Activated CD4-positive, alpha-beta T cell treated with anti-CD3 and anti-CD28 coated beads, Interleukin-2, amount 10 ng/mL, durations not matched to agents 7 days and 5 days (primary cell): Measurements from ENCODE around the gene AK1. TPM values are rescaled to one million over a fixed set of nuclear protein-coding genes. Genes with fewer than 3 reads are reported as not detected.

Source experiments
- CTCF ChIA-PET: fragments of 350-600 bp; sonication (Branson Sonifier 250); formaldehyde crosslinking; loops from one replicate; lab custom pipeline; 2021; ENCODE audit warnings: antibody characterized with exemption; lab: Charles Lee
- POLR2A ChIA-PET: fragments of 350-600 bp; sonication (Branson Sonifier 250); formaldehyde crosslinking; loops from one replicate; lab custom pipeline; 2021; ENCODE audit warnings: antibody characterized with exemption; lab: Charles Lee
- DNase-seq: peaks from one replicate; pipeline ENCODE4 v3.0.0-alpha.2; 2020
- H3K27ac Mint-ChIP-seq: one replicate; pipeline ENCODE4 v1.8.0; 2021; ENCODE audit warnings: mild to moderate bottlenecking, moderate library complexity, mixed read lengths
- H3K27me3 Mint-ChIP-seq: one replicate; pipeline ENCODE4 v1.8.0; 2021; ENCODE audit warnings: mixed read lengths
- H3K36me3 Mint-ChIP-seq: one replicate; pipeline ENCODE4 v1.8.0; 2021; ENCODE audit warnings: low read depth, mixed read lengths
- H3K4me1 Mint-ChIP-seq: one replicate; pipeline ENCODE4 v1.8.0; 2021; ENCODE audit warnings: mixed read lengths
- H3K4me3 Mint-ChIP-seq: one replicate; pipeline ENCODE4 v1.8.0; 2021; ENCODE audit warnings: mild to moderate bottlenecking, moderate library complexity, mixed read lengths
- H3K9me3 Mint-ChIP-seq: one replicate; pipeline ENCODE4 v1.8.0; 2021; ENCODE audit warnings: mixed read lengths
- total RNA-seq, 2 experiments: library from RNA; stranded (reverse); gene quantifications; one replicate each; pipeline ENCODE4 v1.2.3, GENCODE V29; 2021

Gene AK1
- total RNA-seq, 2 experiments from 2014 or later, result 53.7 to 62.3 TPM

- Mint-ChIP-seq H3K27me3 (peaks cover 2% of the 10 kb centered on the region), H3K4me3 (no peak overlapping the region), H3K36me3 (peaks cover 5% of the 10 kb centered on the region), H3K9me3 (no peaks in the 10 kb centered on the region), H3K4me1 (peaks cover 47% of the 10 kb centered on the region), H3K27ac (no peak overlapping the region)
- no peak for DNase-seq
- CTCF ChIA-PET, result interaction anchor here (0.6 to 4.8 kb wide), 3 partner anchors 10 to 315 kb away, joined by 3 to 16 read pairs (median 3); no protein-coding TSS in a partner anchor
- POLR2A ChIA-PET, result no interaction called here
Observed at GRCh38 chr9:127860260-127860659, 17.2 kb downstream of the AK1 start.

DNA sequence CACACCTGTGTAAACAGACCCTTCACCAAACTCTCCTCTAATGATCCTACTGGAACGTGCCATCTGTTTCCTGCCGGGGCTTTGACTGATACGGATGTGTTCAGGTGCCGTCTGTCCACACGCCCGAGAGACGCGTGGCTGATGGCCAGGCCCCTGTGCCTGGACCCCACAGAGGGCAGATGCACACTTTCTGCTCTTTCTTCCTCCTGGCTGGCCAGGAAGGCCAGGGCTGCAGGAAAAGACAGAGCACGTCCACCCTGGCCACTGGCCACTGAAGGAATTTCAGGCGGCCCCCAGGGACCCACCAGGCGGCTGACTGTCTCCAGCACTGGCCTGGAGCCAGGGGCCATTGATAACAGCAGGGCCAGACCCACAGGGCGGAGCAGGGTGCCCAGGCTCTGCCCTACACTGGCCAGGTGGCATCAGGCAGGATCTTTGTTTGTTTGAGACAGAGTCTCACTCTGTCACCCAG lies 19.4 kb downstream of the AK1 start:
- CTCF ChIA-PET, result interaction anchor here (1.3 kb wide), 1 partner anchor 11 kb away, joined by 4 read pairs; no protein-coding TSS in a partner anchor
- H3K4me1 Mint-ChIP-seq, result peaks cover 49% of the 10 kb centered on the region
- no peak overlapping the region for H3K4me3 Mint-ChIP-seq
- POLR2A ChIA-PET, result no interaction called here
- no peaks in the 10 kb centered on the region for H3K9me3 Mint-ChIP-seq
- no peak for DNase-seq
- no peak overlapping the region for H3K27ac Mint-ChIP-seq
- H3K27me3 Mint-ChIP-seq, result peaks cover 2% of the 10 kb centered on the region
- no peaks in the 10 kb centered on the region for H3K36me3 Mint-ChIP-seq

- peaks cover 2% of the 10 kb centered on the region for H3K9me3 Mint-ChIP-seq
- peak overlapping the region; percentile 19 for H3K27ac Mint-ChIP-seq
- no peak overlapping the region for H3K4me3 Mint-ChIP-seq
- DNase-seq, result no peak
- H3K36me3 Mint-ChIP-seq, result peaks cover under 1% of the 10 kb centered on the region
- CTCF ChIA-PET, result interaction anchor here (1.3 kb wide), 1 partner anchor 12 kb away, joined by 4 read pairs; no protein-coding TSS in a partner anchor
- peaks cover 48% of the 10 kb centered on the region for H3K4me1 Mint-ChIP-seq
- peaks cover 2% of the 10 kb centered on the region for H3K27me3 Mint-ChIP-seq
- POLR2A ChIA-PET, result no interaction called here
Observed at GRCh38 chr9:127857278-127857677, 20.2 kb downstream of the AK1 start.

GRCh38 chr9:127856729-127857116 lies 20.8 kb downstream of the AK1 start:
- Mint-ChIP-seq H3K4me1 (peaks cover 48% of the 10 kb centered on the region), H3K27me3 (peaks cover 2% of the 10 kb centered on the region), H3K9me3 (peaks cover 2% of the 10 kb centered on the region), H3K27ac (no peak overlapping the region), H3K36me3 (peaks cover 6% of the 10 kb centered on the region), H3K4me3 (no peak overlapping the region)
- ChIA-PET CTCF (interaction anchor here (1.3 to 3.1 kb wide), 3 partner anchors 13 to 122 kb away, joined by 4 to 17 read pairs (median 11); partner anchors contain the start of gene TOR2A), POLR2A (no interaction called here)
- DNase-seq, result no peak

DNA sequence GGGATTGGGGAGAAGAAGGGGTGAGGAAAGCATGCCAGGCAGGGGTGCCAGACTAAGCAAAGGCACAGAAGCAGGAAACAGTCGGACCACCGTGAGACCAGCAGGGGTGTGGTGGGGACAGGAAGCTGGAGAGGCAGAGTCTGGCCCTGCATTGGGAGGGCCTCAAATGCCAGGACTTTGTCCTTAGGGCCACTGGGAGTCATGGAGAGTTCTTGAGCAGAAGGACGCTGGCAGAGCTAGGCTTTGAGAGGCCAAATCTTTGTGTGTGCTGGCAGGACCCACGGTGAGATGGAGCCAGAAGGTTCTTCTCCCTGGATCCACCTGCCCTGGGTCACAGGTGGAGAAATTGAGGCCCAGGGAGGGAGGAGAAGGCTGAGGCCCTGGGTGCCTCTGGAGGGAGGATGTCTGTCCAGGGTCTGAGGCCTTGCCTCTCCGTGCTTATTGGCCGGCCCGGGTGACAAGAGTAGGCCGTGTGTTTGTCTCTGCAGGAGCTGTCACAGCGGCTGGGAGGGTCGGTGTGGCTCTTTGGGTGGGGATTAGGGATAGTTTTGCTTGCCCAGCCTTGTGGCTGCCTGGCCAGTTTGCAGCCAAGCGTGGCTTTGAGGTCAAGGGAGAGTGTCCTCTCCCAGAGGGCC lies 21.3 kb downstream of the AK1 start:
- ChIA-PET POLR2A (interaction anchor here (0.6 kb wide), 1 partner anchor 9 kb away, joined by 3 read pairs; no protein-coding TSS in a partner anchor), CTCF (interaction anchor here (0.6 to 3.1 kb wide), 3 partner anchors 13 to 222 kb away, joined by 4 to 17 read pairs (median 11); partner anchors contain the start of gene TOR2A)
- H3K36me3 Mint-ChIP-seq, result peaks cover 10% of the 10 kb centered on the region
- H3K4me1 Mint-ChIP-seq, result peaks cover 48% of the 10 kb centered on the region
- no peak overlapping the region for H3K4me3 Mint-ChIP-seq
- peaks cover 2% of the 10 kb centered on the region for H3K27me3 Mint-ChIP-seq
- no peak overlapping the region for H3K27ac Mint-ChIP-seq
- H3K9me3 Mint-ChIP-seq, result peaks cover 2% of the 10 kb centered on the region
- DNase-seq, result no peak

DNA sequence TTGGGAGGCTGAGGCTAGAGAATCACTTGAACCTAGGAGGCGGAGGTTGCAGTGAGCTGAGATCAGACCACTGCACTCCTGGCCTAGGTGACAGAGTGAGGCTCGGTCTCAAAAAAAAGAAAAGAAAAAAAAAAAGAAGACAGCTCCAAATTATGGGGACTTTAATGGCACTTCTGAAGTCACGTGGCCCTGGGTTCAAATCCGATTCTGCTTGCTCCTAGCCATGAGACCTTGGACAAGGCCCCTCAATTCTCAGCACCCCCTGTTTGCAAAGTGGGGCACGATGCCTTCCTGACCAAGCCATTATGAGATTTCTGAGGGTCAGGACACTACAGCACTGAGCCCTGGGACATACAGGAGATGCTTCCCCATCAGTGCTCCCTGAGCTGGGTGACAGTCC lies 22.0 kb downstream of the AK1 start:
- peak overlapping the region; percentile 40 for H3K4me3 Mint-ChIP-seq
- peaks cover 2% of the 10 kb centered on the region for H3K27me3 Mint-ChIP-seq
- H3K9me3 Mint-ChIP-seq, result peaks cover 4% of the 10 kb centered on the region
- ChIA-PET CTCF (interaction anchor here (0.8 to 3.1 kb wide), 5 partner anchors 9 to 121 kb away, joined by 3 to 17 read pairs (median 3); partner anchors contain the start of gene TOR2A), POLR2A (interaction anchor here (0.6 kb wide), 1 partner anchor 10 kb away, joined by 3 read pairs; no protein-coding TSS in a partner anchor)
- DNase-seq, result no peak
- H3K36me3 Mint-ChIP-seq, result peaks cover 12% of the 10 kb centered on the region
- H3K27ac Mint-ChIP-seq, result peak overlapping the region; percentile 50
- peaks cover 42% of the 10 kb centered on the region for H3K4me1 Mint-ChIP-seq

DNA sequence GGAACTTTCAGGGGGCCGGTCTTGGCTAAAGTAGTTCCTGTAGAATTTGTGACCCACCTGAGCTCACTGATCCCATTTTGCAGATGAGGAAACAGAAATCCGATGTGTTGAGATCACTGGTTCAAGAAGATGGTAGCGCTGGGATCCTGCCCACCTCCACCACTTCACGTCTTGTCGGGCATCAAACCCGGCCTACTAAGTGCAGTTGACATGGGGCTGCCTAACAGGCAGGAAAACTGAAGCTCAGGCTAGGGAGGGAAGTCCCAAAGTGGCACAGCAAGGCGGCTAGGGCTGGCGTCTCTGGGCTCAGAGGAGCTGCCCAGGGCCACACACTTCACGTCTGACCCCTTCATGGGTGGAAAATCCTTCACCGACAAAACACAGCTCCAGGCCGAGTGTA lies 22.5 kb downstream of the AK1 start:
- Mint-ChIP-seq H3K36me3 (peaks cover 18% of the 10 kb centered on the region), H3K27ac (peak overlapping the region; percentile 50), H3K4me1 (peaks cover 40% of the 10 kb centered on the region), H3K9me3 (peaks cover 6% of the 10 kb centered on the region), H3K27me3 (peaks cover 2% of the 10 kb centered on the region), H3K4me3 (peak overlapping the region; percentile 86)
- no peak for DNase-seq
- POLR2A ChIA-PET, result no interaction called here
- CTCF ChIA-PET, result interaction anchor here (0.8 to 3.1 kb wide), 5 partner anchors 9 to 120 kb away, joined by 3 to 17 read pairs (median 3); partner anchors contain the start of gene TOR2A

- Mint-ChIP-seq H3K4me3 (peak within 1 kb of the TSS; percentile 86), H3K27me3 (peaks cover 2% of the 10 kb centered on the region), H3K9me3 (peaks cover 13% of the 10 kb centered on the region), H3K4me1 (peaks cover 42% of the 10 kb centered on the region), H3K36me3 (peaks cover 25% of the 10 kb centered on the region), H3K27ac (peak within 1 kb of the TSS; percentile 93)
- CTCF ChIA-PET, result interaction anchor here (0.6 to 3.1 kb wide), 10 partner anchors 8 to 120 kb away, joined by 3 to 17 read pairs (median 3); partner anchors contain the start of gene TOR2A
- DNase-seq, result peak; percentile 22
- POLR2A ChIA-PET, result no interaction called here
Observed at GRCh38 chr9:127854184-127854806, 23.2 kb downstream of the AK1 start, which contains the start of gene ENG. Gene ENG (minus strand): TSS chr9:127854658. CDS start chr9:127854355, 303 bp downstream.

- no peak for DNase-seq
- ChIA-PET POLR2A (interaction anchor here (0.6 kb wide), 1 partner anchor 220 kb away, joined by 3 read pairs; no protein-coding TSS in a partner anchor), CTCF (interaction anchor here (0.6 to 3.1 kb wide), 11 partner anchors 11 to 119 kb away, joined by 3 to 17 read pairs (median 4); partner anchors contain the start of genes SH2D3C and TOR2A)
- H3K36me3 Mint-ChIP-seq, result peaks cover 32% of the 10 kb centered on the region
- peaks cover 39% of the 10 kb centered on the region for H3K4me1 Mint-ChIP-seq
- H3K4me3 Mint-ChIP-seq, result peak overlapping the region; percentile 86
- peaks cover 21% of the 10 kb centered on the region for H3K9me3 Mint-ChIP-seq
- peak overlapping the region; percentile 93 for H3K27ac Mint-ChIP-seq
- no peaks in the 10 kb centered on the region for H3K27me3 Mint-ChIP-seq
Observed at GRCh38 chr9:127853312-127854183, 23.9 kb downstream of the AK1 start.

- H3K36me3 Mint-ChIP-seq, result peaks cover 35% of the 10 kb centered on the region
- POLR2A ChIA-PET, result no interaction called here
- H3K27ac Mint-ChIP-seq, result peak overlapping the region; percentile 46
- H3K27me3 Mint-ChIP-seq, result no peaks in the 10 kb centered on the region
- peaks cover 27% of the 10 kb centered on the region for H3K9me3 Mint-ChIP-seq
- H3K4me1 Mint-ChIP-seq, result peaks cover 39% of the 10 kb centered on the region
- DNase-seq, result no peak
- CTCF ChIA-PET, result interaction anchor here (0.8 to 2.3 kb wide), 8 partner anchors 11 to 118 kb away, joined by 3 to 9 read pairs (median 4); partner anchors contain the start of genes SH2D3C and TOR2A
- peak overlapping the region; percentile 86 for H3K4me3 Mint-ChIP-seq
Observed at GRCh38 chr9:127852829-127853228, 24.6 kb downstream of the AK1 start.

- CTCF ChIA-PET, result interaction anchor here (2.4 kb wide), 1 partner anchor 20 kb away, joined by 6 read pairs; no protein-coding TSS in a partner anchor
- Mint-ChIP-seq H3K36me3 (peaks cover 35% of the 10 kb centered on the region), H3K4me3 (no peak overlapping the region), H3K9me3 (peaks cover 27% of the 10 kb centered on the region), H3K27ac (no peak overlapping the region), H3K27me3 (no peaks in the 10 kb centered on the region), H3K4me1 (peaks cover 32% of the 10 kb centered on the region)
- POLR2A ChIA-PET, result interaction anchor here (0.6 kb wide), 1 partner anchor 185 kb away, joined by 3 read pairs; no protein-coding TSS in a partner anchor
- no peak for DNase-seq
Observed at GRCh38 chr9:127850286-127850830, 27.1 kb downstream of the AK1 start.
